Measurements from ENCODE around the gene LY6G6C.

The LY6G6C gene

GRCh38 chr6:31702819-31703716 is 18.5 kb downstream of the LY6G6C start, which contains the start of gene ABHD16A:
ABHD16A (minus strand) TSS chr6:31703324; CDS start chr6:31703281, 43 bp downstream.
- no peaks in the 10 kb centered on the region for H3K9me3 ChIP-seq (ENCODE audit: control insufficient read depth in 2 of 2, low read length in 2 of 2)

DNA sequence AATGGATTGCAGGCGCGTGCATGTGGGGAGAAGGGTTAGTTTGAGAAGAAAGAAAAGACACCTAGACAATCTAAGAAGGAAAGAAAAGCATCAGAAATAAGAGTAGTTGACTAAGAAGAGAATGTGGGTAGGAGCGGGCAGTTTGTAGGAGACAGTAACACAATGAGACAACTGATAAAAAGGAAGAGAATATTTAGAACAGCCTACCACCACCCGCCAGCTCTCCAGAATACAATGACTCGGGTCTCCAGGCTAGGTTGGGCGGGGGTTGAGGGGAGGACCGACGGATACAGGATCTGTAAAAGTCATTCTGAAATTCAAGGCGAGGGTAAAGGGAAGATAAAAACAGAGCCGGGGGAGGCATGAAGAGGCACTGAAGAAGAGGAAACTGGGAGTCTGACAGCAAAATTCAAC is 19.1 kb downstream of the LY6G6C start:
- peaks cover 25% of the 10 kb centered on the region for H3K4me1 ChIP-seq (ENCODE audit: control insufficient read depth, insufficient read depth, low read length)
- H3K27ac ChIP-seq (ENCODE audit: low read length), result peak overlapping the region; percentile 98
- H3K9ac ChIP-seq (ENCODE audit: low read length in 2 of 2), result peak overlapping the region; percentile 98 to 99

More at GRCh38 chr6:31702819-31703716, 18.5 kb downstream of the LY6G6C start, which contains the start of gene ABHD16A:
- peaks cover 25% of the 10 kb centered on the region for H3K4me1 ChIP-seq (ENCODE audit: control insufficient read depth, insufficient read depth, low read length)
- H3K9ac ChIP-seq (ENCODE audit: low read length in 2 of 2), result peak within 1 kb of the TSS; percentile 98 to 99
- H3K27me3 ChIP-seq (ENCODE audit: control insufficient read depth in 1 of 2, insufficient read depth in 2 of 2, low read length in 2 of 2), result no peaks in the 10 kb centered on the region
- H3K36me3 ChIP-seq (ENCODE audit: control insufficient read depth in 2 of 2, insufficient read depth in 2 of 2, low read length in 2 of 2), result peaks cover 9 to 11% of the 10 kb centered on the region in 2 donors
- H3K4me3 ChIP-seq (ENCODE audit: low read length in 2 of 2), result peak within 1 kb of the TSS; percentile 77 to 93
- H3K27ac ChIP-seq (ENCODE audit: low read length), result peak within 1 kb of the TSS; percentile 98

DNA sequence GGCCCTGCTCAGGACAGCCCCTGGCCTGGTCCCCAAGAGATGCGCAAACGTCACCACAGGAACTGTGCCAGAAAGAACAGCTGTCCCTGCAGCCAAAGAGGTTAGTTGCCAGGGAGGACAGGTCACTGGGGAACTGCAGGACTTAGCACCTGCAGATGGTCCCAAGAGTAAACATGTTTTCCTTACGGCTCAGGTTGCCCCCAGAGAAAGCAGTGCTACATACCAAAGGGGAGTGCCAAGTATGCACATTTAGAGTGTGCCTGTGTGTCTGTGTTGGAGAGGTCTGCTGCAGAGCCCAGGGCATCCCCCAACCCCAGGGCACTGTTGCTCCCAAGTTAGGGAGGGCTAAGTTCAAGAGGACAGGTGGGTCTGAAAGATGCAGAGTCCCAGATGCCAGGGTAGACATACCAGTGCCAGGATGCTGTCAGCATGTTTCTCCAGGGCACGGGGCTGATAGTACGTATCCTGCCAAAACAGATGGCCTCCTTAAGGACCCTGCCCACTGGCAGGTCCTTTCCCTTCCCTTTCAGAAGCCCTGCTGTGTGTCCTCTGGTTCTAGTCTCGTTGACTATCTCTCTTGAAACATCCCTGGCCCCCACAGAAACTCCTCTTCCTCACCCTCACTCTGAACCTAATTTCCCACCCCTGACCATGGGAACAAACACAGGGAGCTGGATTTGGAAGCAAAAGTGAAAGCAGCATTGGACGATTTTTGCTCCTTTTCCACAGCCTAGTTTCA is 19.7 kb downstream of the LY6G6C start:
- H3K27me3 ChIP-seq (ENCODE audit: control insufficient read depth in 1 of 2, insufficient read depth in 2 of 2, low read length in 2 of 2), result no peaks in the 10 kb centered on the region
- H3K9ac ChIP-seq (ENCODE audit: low read length in 2 of 2), result peak overlapping the region; percentile 98 to 99
- no peaks in the 10 kb centered on the region for H3K9me3 ChIP-seq (ENCODE audit: control insufficient read depth in 2 of 2, low read length in 2 of 2)
- peak overlapping the region; percentile 77 to 93 for H3K4me3 ChIP-seq (ENCODE audit: low read length in 2 of 2)
- peaks cover 25% of the 10 kb centered on the region for H3K4me1 ChIP-seq (ENCODE audit: control insufficient read depth, insufficient read depth, low read length)
- peak overlapping the region; percentile 98 for H3K27ac ChIP-seq (ENCODE audit: low read length)
- H3K36me3 ChIP-seq (ENCODE audit: control insufficient read depth in 2 of 2, insufficient read depth in 2 of 2, low read length in 2 of 2), result peaks cover 13% of the 10 kb centered on the region in 2 donors

More for the DNA sequence above, 19.1 kb downstream of the LY6G6C start:
- H3K36me3 ChIP-seq (ENCODE audit: control insufficient read depth in 2 of 2, insufficient read depth in 2 of 2, low read length in 2 of 2), result peaks cover 11 to 12% of the 10 kb centered on the region in 2 donors
- H3K9me3 ChIP-seq (ENCODE audit: control insufficient read depth in 2 of 2, low read length in 2 of 2), result no peaks in the 10 kb centered on the region
- H3K27me3 ChIP-seq (ENCODE audit: control insufficient read depth in 1 of 2, insufficient read depth in 2 of 2, low read length in 2 of 2), result no peaks in the 10 kb centered on the region
- peak overlapping the region; percentile 77 to 93 for H3K4me3 ChIP-seq (ENCODE audit: low read length in 2 of 2)

- Histone ChIP-seq H3K9ac (ENCODE audit: low read length in 2 of 2) (peak overlapping the region; percentile 58 to 98), H3K4me1 (ENCODE audit: control insufficient read depth, insufficient read depth, low read length) (peaks cover 25% of the 10 kb centered on the region), H3K27ac (ENCODE audit: low read length) (no peak overlapping the region), H3K36me3 (ENCODE audit: control insufficient read depth in 2 of 2, insufficient read depth in 2 of 2, low read length in 2 of 2) (peaks cover 18 to 19% of the 10 kb centered on the region in 2 donors), H3K4me3 (ENCODE audit: low read length in 2 of 2) (peak overlapping the region in 1 of 2 donors; percentile 77), H3K9me3 (ENCODE audit: control insufficient read depth in 2 of 2, low read length in 2 of 2) (no peaks in the 10 kb centered on the region), H3K27me3 (ENCODE audit: control insufficient read depth in 1 of 2, insufficient read depth in 2 of 2, low read length in 2 of 2) (no peaks in the 10 kb centered on the region)
These were observed 20.7 kb downstream of the LY6G6C start for GRCh38 chr6:31700740-31701401.

GRCh38 chr6:31697555-31697954 is 24.0 kb downstream of the LY6G6C start:
- H3K4me3 ChIP-seq (ENCODE audit: low read length in 2 of 2), result no peak overlapping the region
- no peaks in the 10 kb centered on the region for H3K27me3 ChIP-seq (ENCODE audit: control insufficient read depth in 1 of 2, insufficient read depth in 2 of 2, low read length in 2 of 2)
- no peak overlapping the region for H3K9ac ChIP-seq (ENCODE audit: low read length in 2 of 2)
- peaks cover 39 to 41% of the 10 kb centered on the region in 2 donors for H3K36me3 ChIP-seq (ENCODE audit: control insufficient read depth in 2 of 2, insufficient read depth in 2 of 2, low read length in 2 of 2)
- peaks cover 20% of the 10 kb centered on the region for H3K4me1 ChIP-seq (ENCODE audit: control insufficient read depth, insufficient read depth, low read length)
- H3K9me3 ChIP-seq (ENCODE audit: control insufficient read depth in 2 of 2, low read length in 2 of 2), result no peaks in the 10 kb centered on the region
- no peak overlapping the region for H3K27ac ChIP-seq (ENCODE audit: low read length)

DNA sequence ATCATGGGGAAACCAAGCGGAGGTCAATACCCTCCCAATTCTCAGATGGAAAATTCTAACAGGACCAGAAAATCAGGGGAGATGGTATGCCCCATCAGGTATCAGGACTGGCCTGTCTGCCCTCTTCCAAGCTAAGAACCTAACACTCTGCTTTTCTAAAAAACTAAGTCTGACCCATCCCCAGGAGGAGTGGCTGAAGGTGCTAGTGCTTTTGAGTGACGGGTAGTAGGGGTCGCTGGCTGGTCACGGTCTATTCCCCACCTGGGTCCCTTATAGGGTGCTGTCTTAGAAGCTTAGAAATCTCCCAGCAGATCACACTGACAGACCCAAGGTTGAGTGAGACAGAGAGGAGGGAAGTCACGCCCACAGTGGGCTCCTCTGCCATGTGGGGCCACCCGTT is 28.0 kb downstream of the LY6G6C start:
- Histone ChIP-seq H3K27ac (ENCODE audit: low read length) (no peak overlapping the region), H3K9me3 (ENCODE audit: control insufficient read depth in 2 of 2, low read length in 2 of 2) (no peaks in the 10 kb centered on the region), H3K9ac (ENCODE audit: low read length in 2 of 2) (no peak overlapping the region), H3K4me3 (ENCODE audit: low read length in 2 of 2) (no peak overlapping the region), H3K36me3 (ENCODE audit: control insufficient read depth in 2 of 2, insufficient read depth in 2 of 2, low read length in 2 of 2) (peaks cover 61 to 65% of the 10 kb centered on the region in 2 donors), H3K4me1 (ENCODE audit: control insufficient read depth, insufficient read depth, low read length) (no peaks in the 10 kb centered on the region), H3K27me3 (ENCODE audit: control insufficient read depth in 1 of 2, insufficient read depth in 2 of 2, low read length in 2 of 2) (no peaks in the 10 kb centered on the region)

DNA sequence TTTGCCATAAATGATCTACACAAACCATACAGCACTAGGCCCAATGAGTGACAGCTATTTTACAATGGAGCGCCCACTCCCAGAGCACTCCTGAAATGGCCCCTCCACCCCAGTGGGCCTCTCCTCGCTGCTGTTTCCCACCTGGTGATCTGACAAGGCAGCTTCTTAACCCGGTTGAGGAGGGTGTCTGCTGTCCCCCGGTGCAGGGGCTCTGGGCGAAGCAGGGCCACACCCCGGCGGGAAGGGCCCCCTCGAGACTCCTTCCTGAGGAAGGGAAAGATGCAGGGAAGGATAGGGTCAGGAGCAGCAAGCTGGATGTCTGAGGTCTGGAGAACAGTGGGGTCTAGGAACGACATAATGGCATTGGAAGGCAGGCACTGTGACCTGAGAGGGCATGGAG is 28.7 kb downstream of the LY6G6C start:
- Histone ChIP-seq H3K9ac (ENCODE audit: low read length in 2 of 2) (no peak overlapping the region), H3K4me3 (ENCODE audit: low read length in 2 of 2) (no peak overlapping the region), H3K4me1 (ENCODE audit: control insufficient read depth, insufficient read depth, low read length) (no peaks in the 10 kb centered on the region), H3K27me3 (ENCODE audit: control insufficient read depth in 1 of 2, insufficient read depth in 2 of 2, low read length in 2 of 2) (no peaks in the 10 kb centered on the region), H3K36me3 (ENCODE audit: control insufficient read depth in 2 of 2, insufficient read depth in 2 of 2, low read length in 2 of 2) (peaks cover 67 to 71% of the 10 kb centered on the region in 2 donors), H3K9me3 (ENCODE audit: control insufficient read depth in 2 of 2, low read length in 2 of 2) (no peaks in the 10 kb centered on the region), H3K27ac (ENCODE audit: low read length) (no peak overlapping the region)

DNA sequence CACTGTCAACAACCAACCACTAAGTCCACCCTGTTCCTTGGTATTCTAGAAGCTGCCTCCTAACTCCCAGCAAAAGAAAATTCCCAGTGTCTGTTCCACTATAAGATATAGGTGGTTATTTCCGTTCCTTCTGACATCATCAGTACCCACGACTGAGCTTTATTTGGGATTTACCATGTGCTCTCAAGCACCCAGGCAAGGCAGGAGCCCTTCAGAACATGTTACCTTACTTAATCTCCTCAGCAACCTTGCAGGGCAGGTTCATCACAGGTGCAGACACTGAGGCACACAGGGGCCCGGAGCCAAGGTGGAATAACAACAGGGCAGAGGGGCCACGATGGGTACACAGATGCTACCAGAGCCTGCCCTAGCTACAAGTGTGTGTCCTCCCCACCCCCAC is 29.2 kb downstream of the LY6G6C start:
- Histone ChIP-seq H3K4me3 (ENCODE audit: low read length in 2 of 2) (no peak overlapping the region), H3K4me1 (ENCODE audit: control insufficient read depth, insufficient read depth, low read length) (no peaks in the 10 kb centered on the region), H3K36me3 (ENCODE audit: control insufficient read depth in 2 of 2, insufficient read depth in 2 of 2, low read length in 2 of 2) (peaks cover 72 to 73% of the 10 kb centered on the region in 2 donors), H3K9me3 (ENCODE audit: control insufficient read depth in 2 of 2, low read length in 2 of 2) (no peaks in the 10 kb centered on the region), H3K27me3 (ENCODE audit: control insufficient read depth in 1 of 2, insufficient read depth in 2 of 2, low read length in 2 of 2) (no peaks in the 10 kb centered on the region), H3K9ac (ENCODE audit: low read length in 2 of 2) (no peak overlapping the region), H3K27ac (ENCODE audit: low read length) (no peak overlapping the region)

DNA sequence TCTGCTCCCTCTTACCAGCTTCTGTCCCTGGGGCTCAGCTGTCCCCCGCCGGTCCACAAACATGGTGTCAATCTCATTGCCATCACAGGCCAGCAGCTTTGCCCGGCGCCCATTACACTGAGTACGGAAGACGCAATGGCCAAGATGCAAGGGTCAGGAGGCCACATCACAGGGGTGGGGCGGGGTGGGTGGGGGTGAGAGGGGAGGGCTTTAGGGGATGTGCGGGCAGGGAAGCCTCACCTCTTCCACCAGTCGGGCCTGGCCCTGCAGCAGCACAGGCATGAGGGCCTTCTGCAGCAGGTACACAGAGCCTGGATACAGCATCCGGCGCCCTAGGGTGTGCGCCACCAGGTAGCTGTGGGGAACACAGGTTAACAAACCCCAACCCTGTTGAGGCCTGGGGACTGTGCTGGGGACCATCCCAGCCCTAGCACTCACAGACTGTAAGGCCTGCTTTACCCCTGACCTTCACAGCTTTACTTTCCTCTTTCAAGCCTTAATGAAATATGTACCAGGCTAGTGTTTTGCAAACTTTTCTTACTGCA is 29.9 kb downstream of the LY6G6C start:
- Histone ChIP-seq H3K4me3 (ENCODE audit: low read length in 2 of 2) (no peak overlapping the region), H3K36me3 (ENCODE audit: control insufficient read depth in 2 of 2, insufficient read depth in 2 of 2, low read length in 2 of 2) (peaks cover 73 to 76% of the 10 kb centered on the region in 2 donors)

GRCh38 chr6:31691078-31691463 is 30.5 kb downstream of the LY6G6C start:
- H3K27me3 ChIP-seq (ENCODE audit: control insufficient read depth in 1 of 2, insufficient read depth in 2 of 2, low read length in 2 of 2), result no peaks in the 10 kb centered on the region
- no peaks in the 10 kb centered on the region for H3K4me1 ChIP-seq (ENCODE audit: control insufficient read depth, insufficient read depth, low read length)
- no peak overlapping the region for H3K4me3 ChIP-seq (ENCODE audit: low read length in 2 of 2)
- no peaks in the 10 kb centered on the region for H3K9me3 ChIP-seq (ENCODE audit: control insufficient read depth in 2 of 2, low read length in 2 of 2)
- H3K36me3 ChIP-seq (ENCODE audit: control insufficient read depth in 2 of 2, insufficient read depth in 2 of 2, low read length in 2 of 2), result peaks cover 73 to 77% of the 10 kb centered on the region in 2 donors
- H3K9ac ChIP-seq (ENCODE audit: low read length in 2 of 2), result no peak overlapping the region
- no peak overlapping the region for H3K27ac ChIP-seq (ENCODE audit: low read length)

More for the DNA sequence above, 29.9 kb downstream of the LY6G6C start:
- Histone ChIP-seq H3K27me3 (ENCODE audit: control insufficient read depth in 1 of 2, insufficient read depth in 2 of 2, low read length in 2 of 2) (no peaks in the 10 kb centered on the region), H3K9ac (ENCODE audit: low read length in 2 of 2) (no peak overlapping the region), H3K27ac (ENCODE audit: low read length) (no peak overlapping the region), H3K9me3 (ENCODE audit: control insufficient read depth in 2 of 2, low read length in 2 of 2) (no peaks in the 10 kb centered on the region), H3K4me1 (ENCODE audit: control insufficient read depth, insufficient read depth, low read length) (no peaks in the 10 kb centered on the region)

All from stomach smooth muscle (tissue), 2 donors.